Activated naive CD4-positive, alpha-beta T cell treated with anti-CD3 and anti-CD28 coated beads for 36 hours (primary cell): ENCODE results near the gene SLC25A34. TPM values are rescaled to one million over a fixed set of nuclear protein-coding genes. Genes with fewer than 3 reads are reported as not detected.

Source experiments
- CTCF ChIA-PET: fragments of 350-600 bp; sonication (Branson Sonifier 250); formaldehyde crosslinking; loops from one replicate; lab custom pipeline; 2021; ENCODE audit warnings: antibody characterized with exemption; lab: Charles Lee
- DNase-seq: peaks from one replicate; pipeline ENCODE4 v3.0.0-alpha.2; 2020
- H3K27ac Mint-ChIP-seq: one replicate; pipeline ENCODE4 v1.8.0; 2021; ENCODE audit warnings: mild to moderate bottlenecking, mixed read lengths
- H3K27me3 Mint-ChIP-seq: one replicate; pipeline ENCODE4 v1.8.0; 2021; ENCODE audit warnings: low read depth, mixed read lengths
- H3K36me3 Mint-ChIP-seq: one replicate; pipeline ENCODE4 v1.8.0; 2021; ENCODE audit warnings: low read depth, mixed read lengths
- H3K4me1 Mint-ChIP-seq: one replicate; pipeline ENCODE4 v1.8.0; 2021; ENCODE audit warnings: low read depth, mixed read lengths
- H3K4me3 Mint-ChIP-seq: one replicate; pipeline ENCODE4 v1.8.0; 2021; ENCODE audit warnings: mild to moderate bottlenecking, moderate library complexity, mixed read lengths
- H3K9me3 Mint-ChIP-seq: one replicate; pipeline ENCODE4 v1.8.0; 2021; ENCODE audit warnings: mixed read lengths
- intact Hi-C: fragments of 100-400 bp; cut with micrococcal nuclease; formaldehyde crosslinking; loops from one replicate; pipeline ENCODE4 v1.15.1; 2023
- total RNA-seq, 2 experiments: library from RNA; stranded (reverse); gene quantifications; one replicate each; pipeline ENCODE4 v1.2.3, GENCODE V29; 2021

Gene SLC25A34
- total RNA-seq, 2 experiments from 2014 or later: 0.43 to 0.74 TPM

GRCh38 chr1:15749399-15750291, 13.6 kb downstream of the SLC25A34 start:
- no peak for DNase-seq
- Mint-ChIP-seq H3K36me3 (no peaks in the 10 kb centered on the region), H3K4me1 (no peaks in the 10 kb centered on the region), H3K27me3 (no peaks in the 10 kb centered on the region), H3K9me3 (no peaks in the 10 kb centered on the region), H3K27ac (no peak overlapping the region), H3K4me3 (no peak overlapping the region)
- intact Hi-C loops: no loop called here
- CTCF ChIA-PET: no interaction called here

GRCh38 chr1:15750924-15751323, 14.9 kb downstream of the SLC25A34 start:
- intact Hi-C loops: no loop called here
- peaks cover 4% of the 10 kb centered on the region for H3K27me3 Mint-ChIP-seq
- no peaks in the 10 kb centered on the region for H3K36me3 Mint-ChIP-seq
- no peaks in the 10 kb centered on the region for H3K9me3 Mint-ChIP-seq
- CTCF ChIA-PET: no interaction called here
- DNase-seq: no peak
- H3K4me1 Mint-ChIP-seq: no peaks in the 10 kb centered on the region
- H3K4me3 Mint-ChIP-seq: no peak overlapping the region
- H3K27ac Mint-ChIP-seq: no peak overlapping the region

GRCh38 chr1:15751717-15752116, 15.7 kb downstream of the SLC25A34 start:
- no peak overlapping the region for H3K27ac Mint-ChIP-seq
- no peak overlapping the region for H3K4me3 Mint-ChIP-seq
- intact Hi-C loops: no loop called here
- CTCF ChIA-PET: no interaction called here
- DNase-seq: no peak
- H3K36me3 Mint-ChIP-seq: no peaks in the 10 kb centered on the region
- H3K27me3 Mint-ChIP-seq: peaks cover 12% of the 10 kb centered on the region
- no peaks in the 10 kb centered on the region for H3K9me3 Mint-ChIP-seq
- H3K4me1 Mint-ChIP-seq: peaks cover 7% of the 10 kb centered on the region

- H3K4me1 Mint-ChIP-seq: peaks cover 16% of the 10 kb centered on the region
- H3K36me3 Mint-ChIP-seq: no peaks in the 10 kb centered on the region
- H3K27me3 Mint-ChIP-seq: peaks cover 23% of the 10 kb centered on the region
- no peak for DNase-seq
- H3K4me3 Mint-ChIP-seq: no peak overlapping the region
- intact Hi-C loops: no loop called here
- H3K27ac Mint-ChIP-seq: no peak overlapping the region
- CTCF ChIA-PET: interaction anchor here (1.7 kb wide), 1 partner anchor 12 kb away, joined by 3 read pairs; no protein-coding TSS in a partner anchor
- no peaks in the 10 kb centered on the region for H3K9me3 Mint-ChIP-seq
These were observed 17.7 kb downstream of the SLC25A34 start for GRCh38 chr1:15753776-15754175.

GRCh38 chr1:15755021-15755645, 19.1 kb downstream of the SLC25A34 start:
- Mint-ChIP-seq H3K4me1 (peaks cover 16% of the 10 kb centered on the region), H3K27me3 (peaks cover 28% of the 10 kb centered on the region)

GRCh38 chr1:15755646-15756040, 19.6 kb downstream of the SLC25A34 start:
- Mint-ChIP-seq H3K36me3 (no peaks in the 10 kb centered on the region), H3K4me3 (no peak overlapping the region), H3K4me1 (peaks cover 16% of the 10 kb centered on the region), H3K9me3 (no peaks in the 10 kb centered on the region), H3K27me3 (peaks cover 28% of the 10 kb centered on the region), H3K27ac (no peak overlapping the region)
- no peak for DNase-seq
- CTCF ChIA-PET: interaction anchor here (1.6 kb wide), 1 partner anchor 36 kb away, joined by 3 read pairs; no protein-coding TSS in a partner anchor
- intact Hi-C loops: no loop called here

More at GRCh38 chr1:15755021-15755645, 19.1 kb downstream of the SLC25A34 start:
- no peak overlapping the region for H3K4me3 Mint-ChIP-seq
- no peaks in the 10 kb centered on the region for H3K9me3 Mint-ChIP-seq
- no peak overlapping the region for H3K27ac Mint-ChIP-seq
- intact Hi-C loops: no loop called here
- H3K36me3 Mint-ChIP-seq: no peaks in the 10 kb centered on the region
- DNase-seq: no peak
- CTCF ChIA-PET: interaction anchor here (1.6 kb wide), 1 partner anchor 36 kb away, joined by 3 read pairs; no protein-coding TSS in a partner anchor

GRCh38 chr1:15756143-15757015, 20.3 kb downstream of the SLC25A34 start:
- Mint-ChIP-seq H3K36me3 (no peaks in the 10 kb centered on the region), H3K27me3 (peaks cover 31% of the 10 kb centered on the region), H3K4me3 (no peak overlapping the region), H3K4me1 (peaks cover 16% of the 10 kb centered on the region), H3K9me3 (no peaks in the 10 kb centered on the region), H3K27ac (no peak overlapping the region)
- DNase-seq: peak; percentile 39
- CTCF ChIA-PET: interaction anchor here (0.7 to 1.6 kb wide), 2 partner anchors 35 to 120 kb away, joined by 3 read pairs; no protein-coding TSS in a partner anchor
- intact Hi-C loops: no loop called here

GRCh38 chr1:15757016-15757543, 21.0 kb downstream of the SLC25A34 start:
- peaks cover 16% of the 10 kb centered on the region for H3K4me1 Mint-ChIP-seq
- no peak overlapping the region for H3K4me3 Mint-ChIP-seq
- intact Hi-C loops: no loop called here
- DNase-seq: no peak
- no peaks in the 10 kb centered on the region for H3K9me3 Mint-ChIP-seq
- H3K27ac Mint-ChIP-seq: no peak overlapping the region
- peaks cover 34% of the 10 kb centered on the region for H3K27me3 Mint-ChIP-seq
- no peaks in the 10 kb centered on the region for H3K36me3 Mint-ChIP-seq
- CTCF ChIA-PET: interaction anchor here (0.6 to 0.9 kb wide), 2 partner anchors 163 to 605 kb away, joined by 3 to 5 read pairs; no protein-coding TSS in a partner anchor

GRCh38 chr1:15757575-15758342, 21.7 kb downstream of the SLC25A34 start:
- CTCF ChIA-PET: interaction anchor here (0.6 to 0.9 kb wide), 2 partner anchors 164 to 604 kb away, joined by 3 to 5 read pairs; no protein-coding TSS in a partner anchor
- H3K36me3 Mint-ChIP-seq: no peaks in the 10 kb centered on the region
- peaks cover 35% of the 10 kb centered on the region for H3K27me3 Mint-ChIP-seq
- peak overlapping the region; percentile 55 for H3K4me3 Mint-ChIP-seq
- no peak overlapping the region for H3K27ac Mint-ChIP-seq
- no peaks in the 10 kb centered on the region for H3K9me3 Mint-ChIP-seq
- peaks cover 16% of the 10 kb centered on the region for H3K4me1 Mint-ChIP-seq
- DNase-seq: no peak
- intact Hi-C loops: no loop called here

- H3K36me3 Mint-ChIP-seq: no peaks in the 10 kb centered on the region
- H3K9me3 Mint-ChIP-seq: no peaks in the 10 kb centered on the region
- H3K27ac Mint-ChIP-seq: no peak within 1 kb of the TSS
- H3K27me3 Mint-ChIP-seq: peaks cover 36% of the 10 kb centered on the region
- DNase-seq: no peak
- intact Hi-C loops: no loop called here
- CTCF ChIA-PET: interaction anchor here (0.9 kb wide), 1 partner anchor 165 kb away, joined by 3 read pairs; no protein-coding TSS in a partner anchor
- H3K4me3 Mint-ChIP-seq: peak within 1 kb of the TSS; percentile 55
- peaks cover 16% of the 10 kb centered on the region for H3K4me1 Mint-ChIP-seq
These were observed 22.4 kb downstream of the SLC25A34 start, which contains the start of gene FBLIM1 for GRCh38 chr1:15758343-15758931. FBLIM1 (plus strand) TSS chr1:15758795; CDS start chr1:15764984, 6,189 bp downstream.
